ENCODE results near the gene FFAR3.
A peak's percentile ranks its signal among the peaks of the same experiment; 100 is the strongest.
"Not testable (repeated sequence)": the region's sequence is repeated elsewhere in the genome, so short reads cannot be mapped to it uniquely, and the experiment has no call there.

Gene FFAR3

GRCh38 chr19:35388277-35389054, 30.2 kb downstream of the FFAR3 start:
- no peak overlapping the region for H3K27ac Mint-ChIP-seq
- H3K9me3 Mint-ChIP-seq: peaks cover 9% of the 10 kb centered on the region
- H3K4me3 Mint-ChIP-seq: no peak overlapping the region
- DNase-seq: no peak
- H3K36me3 Mint-ChIP-seq (ENCODE audit: low read depth): peaks cover 3% of the 10 kb centered on the region
- H3K27me3 Mint-ChIP-seq: peaks cover 7% of the 10 kb centered on the region
- H3K4me1 Mint-ChIP-seq (ENCODE audit: low read depth): no peaks in the 10 kb centered on the region

GRCh38 chr19:35389192-35389861, 31.1 kb downstream of the FFAR3 start:
- H3K9me3 Mint-ChIP-seq: peaks cover 9% of the 10 kb centered on the region
- no peak for DNase-seq
- no peak overlapping the region for H3K27ac Mint-ChIP-seq
- H3K4me3 Mint-ChIP-seq: no peak overlapping the region
- H3K36me3 Mint-ChIP-seq (ENCODE audit: low read depth): peaks cover 3% of the 10 kb centered on the region
- H3K27me3 Mint-ChIP-seq: peaks cover 3% of the 10 kb centered on the region
- peaks cover 2% of the 10 kb centered on the region for H3K4me1 Mint-ChIP-seq (ENCODE audit: low read depth)

GRCh38 chr19:35392742-35393715, 34.8 kb downstream of the FFAR3 start:
- H3K27ac Mint-ChIP-seq: no peak overlapping the region
- H3K4me1 Mint-ChIP-seq (ENCODE audit: low read depth): peaks cover 2% of the 10 kb centered on the region
- H3K4me3 Mint-ChIP-seq: no peak overlapping the region

GRCh38 chr19:35395382-35396199, 37.3 kb downstream of the FFAR3 start:
- peaks cover 2% of the 10 kb centered on the region for H3K4me1 Mint-ChIP-seq (ENCODE audit: low read depth)
- peaks cover 2% of the 10 kb centered on the region for H3K27me3 Mint-ChIP-seq
- no peaks in the 10 kb centered on the region for H3K36me3 Mint-ChIP-seq (ENCODE audit: low read depth)
- DNase-seq: no peak
- no peak overlapping the region for H3K4me3 Mint-ChIP-seq
- no peak overlapping the region for H3K27ac Mint-ChIP-seq
- no peaks in the 10 kb centered on the region for H3K9me3 Mint-ChIP-seq

More at GRCh38 chr19:35392742-35393715, 34.8 kb downstream of the FFAR3 start:
- Mint-ChIP-seq H3K9me3 (no peaks in the 10 kb centered on the region), H3K36me3 (ENCODE audit: low read depth) (no peaks in the 10 kb centered on the region), H3K27me3 (no peaks in the 10 kb centered on the region)
- no peak for DNase-seq

GRCh38 chr19:35396240-35396885, 38.1 kb downstream of the FFAR3 start:
- Mint-ChIP-seq H3K36me3 (ENCODE audit: low read depth) (no peaks in the 10 kb centered on the region), H3K27me3 (peaks cover 2% of the 10 kb centered on the region), H3K27ac (no peak overlapping the region), H3K4me1 (ENCODE audit: low read depth) (peaks cover 2% of the 10 kb centered on the region), H3K9me3 (no peaks in the 10 kb centered on the region), H3K4me3 (no peak overlapping the region)
- no peak for DNase-seq

GRCh38 chr19:35397064-35397463, 38.8 kb downstream of the FFAR3 start:
- Mint-ChIP-seq H3K4me1 (ENCODE audit: low read depth) (peaks cover 5% of the 10 kb centered on the region), H3K4me3 (no peak overlapping the region), H3K36me3 (ENCODE audit: low read depth) (no peaks in the 10 kb centered on the region)

GRCh38 chr19:35398570-35398969, 40.3 kb downstream of the FFAR3 start:
- Mint-ChIP-seq H3K4me1 (ENCODE audit: low read depth) (peaks cover 9% of the 10 kb centered on the region), H3K27ac (no peak overlapping the region), H3K36me3 (ENCODE audit: low read depth) (no peaks in the 10 kb centered on the region), H3K9me3 (no peaks in the 10 kb centered on the region), H3K27me3 (peaks cover 2% of the 10 kb centered on the region), H3K4me3 (no peak overlapping the region)
- no peak for DNase-seq

More at GRCh38 chr19:35397064-35397463, 38.8 kb downstream of the FFAR3 start:
- no peak overlapping the region for H3K27ac Mint-ChIP-seq
- H3K9me3 Mint-ChIP-seq: no peaks in the 10 kb centered on the region
- DNase-seq: no peak
- peaks cover 2% of the 10 kb centered on the region for H3K27me3 Mint-ChIP-seq

- no peak for DNase-seq
- Mint-ChIP-seq H3K27me3 (peaks cover 2% of the 10 kb centered on the region), H3K27ac (no peak overlapping the region), H3K36me3 (ENCODE audit: low read depth) (no peaks in the 10 kb centered on the region), H3K4me3 (no peak overlapping the region), H3K9me3 (no peaks in the 10 kb centered on the region), H3K4me1 (ENCODE audit: low read depth) (peaks cover 8% of the 10 kb centered on the region)
Measured at GRCh38 chr19:35399231-35399630, 41.0 kb downstream of the FFAR3 start.

GRCh38 chr19:35399948-35400772, 41.9 kb downstream of the FFAR3 start:
- Mint-ChIP-seq H3K9me3 (no peaks in the 10 kb centered on the region), H3K27me3 (peaks cover 2% of the 10 kb centered on the region), H3K4me3 (no peak overlapping the region), H3K27ac (no peak overlapping the region), H3K4me1 (ENCODE audit: low read depth) (peaks cover 14% of the 10 kb centered on the region), H3K36me3 (ENCODE audit: low read depth) (no peaks in the 10 kb centered on the region)
- DNase-seq: no peak

- peaks cover 2% of the 10 kb centered on the region for H3K27me3 Mint-ChIP-seq
- no peaks in the 10 kb centered on the region for H3K36me3 Mint-ChIP-seq (ENCODE audit: low read depth)
- H3K4me1 Mint-ChIP-seq (ENCODE audit: low read depth): peaks cover 20% of the 10 kb centered on the region
- no peak overlapping the region for H3K27ac Mint-ChIP-seq
- H3K4me3 Mint-ChIP-seq: no peak overlapping the region
- no peaks in the 10 kb centered on the region for H3K9me3 Mint-ChIP-seq
- DNase-seq: no peak
Measured at GRCh38 chr19:35400773-35401100, 42.5 kb downstream of the FFAR3 start.

- H3K4me1 Mint-ChIP-seq (ENCODE audit: low read depth): peaks cover 24% of the 10 kb centered on the region
- H3K27me3 Mint-ChIP-seq; H3K27ac Mint-ChIP-seq; H3K4me3 Mint-ChIP-seq; H3K36me3 Mint-ChIP-seq (ENCODE audit: low read depth); DNase-seq; H3K9me3 Mint-ChIP-seq: not testable (repeated sequence)
Measured at GRCh38 chr19:35401416-35401815, 43.2 kb downstream of the FFAR3 start.

GRCh38 chr19:35403116-35403760, 45.0 kb downstream of the FFAR3 start:
- Mint-ChIP-seq H3K27me3 (peaks cover 9% of the 10 kb centered on the region), H3K27ac (peak overlapping the region; percentile 37), H3K36me3 (ENCODE audit: low read depth) (no peaks in the 10 kb centered on the region), H3K9me3 (no peaks in the 10 kb centered on the region), H3K4me3 (no peak overlapping the region), H3K4me1 (ENCODE audit: low read depth) (peaks cover 26% of the 10 kb centered on the region)
- no peak for DNase-seq
